ENCODE measurements around the gene PKN2. TPM values are rescaled to one million over a fixed set of nuclear protein-coding genes. Genes with fewer than 3 reads are reported as not detected.

The PKN2 gene
- total and polyA plus RNA-seq, 10 donors = 10.2 to 63.9 (median 45.3) TPM

- no peaks in the 10 kb centered on the region for H3K9me3 ChIP-seq
- no peak overlapping the region for H3K4me3 ChIP-seq
- WGBS, 5 donors = 88 to 97% (median 89%) methylated on average over 5 of the region's 5 CpGs
- H3K36me3 ChIP-seq = peaks cover 0 to 70% (median 20%) of the 10 kb centered on the region in 6 donors
- no peak overlapping the region for H3K27ac ChIP-seq
- H3K4me1 ChIP-seq = no peaks in the 10 kb centered on the region
- no peak for DNase-seq
- TF ChIP-seq POLR2AphosphoS5 (IDR thresholded peaks at IDR 0.05) (no peak), POLR2A (IDR thresholded peaks at IDR 0.05) (no peak)
- H3K27me3 ChIP-seq (replicated peaks in 1 of 7) = no peaks in the 10 kb centered on the region
- intact Hi-C loops (cut with DNase I; ENCODE audit: low total_unique reads) = no loop called here
Observed at GRCh38 chr1:88768816-88769215, 84.7 kb downstream of the PKN2 start.

- WGBS, 5 donors = 94 to 100% (median 98%) methylated on average over 3 of the region's 3 CpGs
- H3K36me3 ChIP-seq = peaks cover 0 to 99% (median 42%) of the 10 kb centered on the region in 6 donors
- H3K9me3 ChIP-seq = no peaks in the 10 kb centered on the region
- H3K4me1 ChIP-seq = no peaks in the 10 kb centered on the region
- H3K27ac ChIP-seq = no peak overlapping the region
- no peaks in the 10 kb centered on the region for H3K27me3 ChIP-seq (replicated peaks in 1 of 7)
- no peak for DNase-seq
- no peak overlapping the region for H3K4me3 ChIP-seq
- intact Hi-C loops (cut with DNase I; ENCODE audit: low total_unique reads) = no loop called here
- TF ChIP-seq POLR2A (IDR thresholded peaks at IDR 0.05) = no peak
- no peak for TF ChIP-seq CTCF (IDR thresholded peaks at IDR 0.05 in 8 of 11, conservative IDR thresholded peaks at IDR 0.05 in 3 of 11)
- no peak for TF ChIP-seq POLR2AphosphoS5 (IDR thresholded peaks at IDR 0.05)
Observed at GRCh38 chr1:88773540-88774150, 89.6 kb downstream of the PKN2 start.

GRCh38 chr1:88774151-88774556 lies 90.1 kb downstream of the PKN2 start:
- no peak for TF ChIP-seq CTCF (IDR thresholded peaks at IDR 0.05 in 8 of 11, conservative IDR thresholded peaks at IDR 0.05 in 3 of 11)
- no peak for TF ChIP-seq POLR2AphosphoS5 (IDR thresholded peaks at IDR 0.05)
- TF ChIP-seq POLR2A (IDR thresholded peaks at IDR 0.05) = no peak
- H3K4me3 ChIP-seq = no peak overlapping the region
- no peak overlapping the region for H3K27ac ChIP-seq
- intact Hi-C loops (cut with DNase I; ENCODE audit: low total_unique reads) = no loop called here
- no peaks in the 10 kb centered on the region for H3K4me1 ChIP-seq
- H3K9me3 ChIP-seq = no peaks in the 10 kb centered on the region
- H3K36me3 ChIP-seq = peaks cover 0 to 99% (median 45%) of the 10 kb centered on the region in 6 donors
- no peak for DNase-seq
- WGBS, 5 donors = 90 to 94% (median 91%) methylated on average over 1 of the region's 1 CpG
- no peaks in the 10 kb centered on the region for H3K27me3 ChIP-seq (replicated peaks in 1 of 7)

GRCh38 chr1:88777604-88778149 lies 93.6 kb downstream of the PKN2 start:
- Histone ChIP-seq H3K4me1 (no peaks in the 10 kb centered on the region), H3K36me3 (peaks cover 0 to 85% (median 38%) of the 10 kb centered on the region in 6 donors), H3K4me3 (no peak overlapping the region), H3K9me3 (no peaks in the 10 kb centered on the region), H3K27me3 (replicated peaks in 1 of 7) (no peaks in the 10 kb centered on the region), H3K27ac (no peak overlapping the region)
- intact Hi-C loops (cut with DNase I; ENCODE audit: low total_unique reads) = no loop called here
- TF ChIP-seq POLR2AphosphoS5 (IDR thresholded peaks at IDR 0.05) (no peak), POLR2A (IDR thresholded peaks at IDR 0.05) (no peak), CTCF (IDR thresholded peaks at IDR 0.05 in 8 of 11, conservative IDR thresholded peaks at IDR 0.05 in 3 of 11) (no peak)
- no peak for DNase-seq
- 91 to 96% (median 94%) methylated on average over 3 of the region's 3 CpGs for WGBS, 5 donors
